Breast epithelium (tissue), 4 donors: ENCODE measurements around the gene CSNK1D. TPM values are rescaled to one million over a fixed set of nuclear protein-coding genes. Genes with fewer than 3 reads are reported as not detected.

Experiments
- DNase-seq, 2 donors: peaks; one replicate each; pipeline ENCODE4 v3.0.0-alpha.2; 2019; ENCODE audit warnings: low spot score in 2 of 2
- H3K27ac ChIP-seq, 2 donors: fragments of 200-600 bp; sonication (generic) in 1 of 2; one replicate each; pipeline ENCODE4 v1.5.1; 2016 to 2019; ENCODE audit warnings: mild to moderate bottlenecking in 1 of 2
- H3K27me3 ChIP-seq, 2 donors: fragments of 200-600 bp; sonication (generic) in 1 of 2; one replicate each; pipeline versions ENCODE4 v1.5.1 to v1.6.0; 2017 to 2019; ENCODE audit warnings: control low read depth in 1 of 2, mild to moderate bottlenecking in 1 of 2
- H3K36me3 ChIP-seq: fragments of 200-600 bp; one replicate; pipeline ENCODE4 v1.5.1; 2019
- H3K4me1 ChIP-seq, 2 donors: fragments of 200-600 bp; sonication (generic); one replicate each; pipeline ENCODE4 v1.5.1; 2016 to 2019; ENCODE audit warnings: control low read depth in 1 of 2
- H3K4me3 ChIP-seq, 3 donors: fragments of 200-600 bp; sonication (generic); 1 replicate in 2 of 3; 2 replicates in 1 of 3; pipeline ENCODE4 v1.5.1; 2016 to 2019; ENCODE audit warnings: mild to moderate bottlenecking in 3 of 3, moderate library complexity in 2 of 3
- H3K9me3 ChIP-seq, 2 donors: fragments of 200-600 bp; sonication (generic) in 1 of 2; one replicate each; pipeline ENCODE4 v1.5.1; 2016 to 2019; ENCODE audit warnings: control low read depth in 1 of 2
- CTCF ChIP-seq, 3 donors: fragments of 450-650 bp; IDR thresholded peaks; one replicate each; pipeline ENCODE4 v1.5.1; 2016 to 2017; ENCODE audit warnings: antibody characterized with exemption in 3 of 3, mild to moderate bottlenecking in 3 of 3, moderate library complexity in 3 of 3
- POLR2A ChIP-seq: fragments of 450-650 bp; IDR thresholded peaks from one replicate; pipeline ENCODE4 v1.6.1; 2016; ENCODE audit warnings: antibody characterized with exemption, mild to moderate bottlenecking, moderate library complexity
- POLR2AphosphoS5 ChIP-seq, 3 donors: sonication (generic); formaldehyde crosslinking; IDR thresholded peaks; one replicate each; pipeline ENCODE4 v1.6.1; 2017; ENCODE audit warnings: antibody characterized with exemption in 3 of 3
- intact Hi-C: fragments of 100-400 bp; cut with DNase I; formaldehyde crosslinking; loops from one replicate; pipeline ENCODE4 v1.15.1; 2023; ENCODE audit warnings: low total_unique reads
- total RNA-seq, 3 donors: library from RNA; depleted of rRNA; stranded (reverse); fragments of >200 nt; gene quantifications; one replicate each; pipeline ENCODE4 v1.1.0, GENCODE V29; 2016

The CSNK1D gene
- total RNA-seq, 3 donors from 2014 or later: 50.7 to 85.9 (median 75.2) TPM

GRCh38 chr17:82234211-82235055 is 39.1 kb downstream of the CSNK1D start:
- no peak overlapping the region for H3K4me3 ChIP-seq
- H3K9me3 ChIP-seq: no peaks in the 10 kb centered on the region
- TF ChIP-seq POLR2A (no peak), CTCF (IDR thresholded peaks at IDR 0.05) (no peak), POLR2AphosphoS5 (IDR thresholded peaks at IDR 0.05) (no peak)
- no peaks in the 10 kb centered on the region for H3K36me3 ChIP-seq
- H3K27me3 ChIP-seq: no peaks in the 10 kb centered on the region
- peaks cover 21 to 23% of the 10 kb centered on the region in 2 donors for H3K4me1 ChIP-seq
- H3K27ac ChIP-seq: no peak overlapping the region
- intact Hi-C loops: loop anchor here (10.0 kb wide), 1 partner anchor 180 kb away; the partner anchor contains the start of genes HEXD and OGFOD3
- no peak for DNase-seq

GRCh38 chr17:82232876-82233785 is 40.4 kb downstream of the CSNK1D start:
- intact Hi-C loops: loop anchor here (10.0 kb wide), 1 partner anchor 182 kb away; the partner anchor contains the start of genes HEXD and OGFOD3
- no peak for DNase-seq
- TF ChIP-seq CTCF (IDR thresholded peaks at IDR 0.05) (no peak), POLR2A (no peak), POLR2AphosphoS5 (IDR thresholded peaks at IDR 0.05) (no peak)
- peaks cover 16 to 17% of the 10 kb centered on the region in 2 donors for H3K4me1 ChIP-seq
- no peak overlapping the region for H3K4me3 ChIP-seq
- peak overlapping the region in 1 of 2 donors; percentile 85 for H3K27ac ChIP-seq
- no peaks in the 10 kb centered on the region for H3K36me3 ChIP-seq
- H3K27me3 ChIP-seq: peaks cover 3 to 4% of the 10 kb centered on the region in 2 donors
- H3K9me3 ChIP-seq: no peaks in the 10 kb centered on the region

GRCh38 chr17:82232322-82232820 is 41.1 kb downstream of the CSNK1D start:
- intact Hi-C loops: loop anchor here (10.0 kb wide), 1 partner anchor 182 kb away; the partner anchor contains the start of genes HEXD and OGFOD3
- Histone ChIP-seq H3K4me3 (peak overlapping the region; percentile 60 to 83 (median 61)), H3K9me3 (no peaks in the 10 kb centered on the region), H3K27ac (peak overlapping the region; percentile 85 to 93), H3K27me3 (peaks cover 3 to 4% of the 10 kb centered on the region in 2 donors), H3K4me1 (peaks cover 12 to 13% of the 10 kb centered on the region in 2 donors), H3K36me3 (no peaks in the 10 kb centered on the region)
- no peak for DNase-seq
- TF ChIP-seq CTCF (IDR thresholded peaks at IDR 0.05) (no peak), POLR2AphosphoS5 (IDR thresholded peaks at IDR 0.05) (no peak)

GRCh38 chr17:82231562-82232321 is 41.8 kb downstream of the CSNK1D start:
- peak overlapping the region; percentile 85 to 93 for H3K27ac ChIP-seq
- H3K9me3 ChIP-seq: no peaks in the 10 kb centered on the region
- no peaks in the 10 kb centered on the region for H3K36me3 ChIP-seq
- peak in 1 of 2 donors; percentile 68 for DNase-seq
- H3K27me3 ChIP-seq: peaks cover 3 to 4% of the 10 kb centered on the region in 2 donors
- peaks cover 12 to 13% of the 10 kb centered on the region in 2 donors for H3K4me1 ChIP-seq
- TF ChIP-seq CTCF (IDR thresholded peaks at IDR 0.05) (no peak), POLR2AphosphoS5 (IDR thresholded peaks at IDR 0.05) (peak in 2 of 3 donors; percentile 45 to 56), POLR2A (no peak)
- intact Hi-C loops: loop anchor here (10.0 kb wide), 1 partner anchor 183 kb away; the partner anchor contains the start of genes HEXD and OGFOD3
- peak overlapping the region; percentile 60 to 83 (median 61) for H3K4me3 ChIP-seq
